HepG2 (cell line): ENCODE data around the gene COMMD4. TPM values are rescaled to one million over a fixed set of nuclear protein-coding genes. Genes with fewer than 3 reads are reported as not detected.

Experiments
- CREM ChIP-seq, 2 experiments: sonication (generic) in 1 of 2; formaldehyde crosslinking in 1 of 2; IDR thresholded peaks; 2 replicates each; pipeline versions ENCODE4 v1.4.0 to v1.6.1; 2016 to 2020; ENCODE audit warnings: antibody characterized with exemption in 1 of 2, mild to moderate bottlenecking in 1 of 2, missing genetic modification reagents in 1 of 2
- FOXP1 ChIP-seq, 2 experiments: fragments of 450-650 bp in 1 of 2; IDR thresholded peaks; 2 replicates each; pipeline ENCODE4 v1.6.1; 2017 to 2018; ENCODE audit warnings: antibody characterized with exemption in 1 of 2
- HNRNPK ChIP-seq: fragments of 200-400 bp; formaldehyde crosslinking; IDR thresholded peaks from 2 replicates; pipeline ENCODE4 v1.6.1; 2018; ENCODE audit warnings: low read length, low read depth, moderate library complexity, mild to moderate bottlenecking; ENCODE audit not compliant: poor library complexity, severe bottlenecking
- KDM5A ChIP-seq: fragments of 200-600 bp; sonication (generic); IDR thresholded peaks from 2 replicates; pipeline ENCODE4 v1.7.0; 2018; ENCODE audit warnings: antibody characterized with exemption, mild to moderate bottlenecking, low read length, borderline replicate concordance
- NFIB ChIP-seq: sonication (generic); formaldehyde crosslinking; IDR thresholded peaks from 2 replicates; pipeline ENCODE4 v1.9.0; 2021; ENCODE audit warnings: missing genetic modification reagents, mild to moderate bottlenecking, borderline replicate concordance
- ZNF441 ChIP-seq: sonication (generic); formaldehyde crosslinking; IDR thresholded peaks from 2 replicates; pipeline ENCODE4 v1.7.0; 2021; ENCODE audit warnings: missing genetic modification reagents, borderline replicate concordance
- ZNF567 ChIP-seq: sonication (generic); formaldehyde crosslinking; IDR thresholded peaks from 2 replicates; pipeline ENCODE4 v1.8.1; 2023; ENCODE audit warnings: mild to moderate bottlenecking, missing genetic modification reagents, borderline replicate concordance
- ZNF678 ChIP-seq: sonication (generic); formaldehyde crosslinking; IDR thresholded peaks from 2 replicates; pipeline ENCODE4 v1.4.0; 2020; ENCODE audit warnings: mild to moderate bottlenecking, missing genetic modification reagents
- polyA plus RNA-seq, 8 experiments: library from polyadenylated mRNA; depleted of rRNA in 3 of 8; stranded (reverse) in 7 of 8; unstranded in 1 of 8; fragments of >200 nt; fragmentation: Illumina TruSeq in 4 of 8; extraction: Trizol in 4 of 8; gene quantifications; 2 replicates each; pipeline versions ENCODE4 v1.2.1 to v1.2.3, GENCODE V29; 2011 to 2016; ENCODE audit warnings: low read depth in 4 of 8, missing spikeins in 1 of 8, mixed read lengths in 1 of 8; ENCODE audit not compliant: insufficient read depth in 1 of 8
- total RNA-seq, 5 experiments: library from RNA; depleted of rRNA; stranded (reverse); fragments of >200 nt; fragmentation: Illumina TruSeq; extraction: Trizol; gene quantifications; 2 replicates each; pipeline ENCODE4 v1.2.3, GENCODE V29; 2016; ENCODE audit warnings: low read depth in 1 of 5
- TF ChIP-seq, protein P1 (sequence below): sonication (generic); formaldehyde crosslinking; IDR thresholded peaks from 2 replicates; pipeline ENCODE4 v1.4.0; 2020; ENCODE audit warnings: missing genetic modification reagents, borderline replicate concordance
- TF ChIP-seq, protein P2 (sequence below): sonication (generic); formaldehyde crosslinking; IDR thresholded peaks from one replicate; pipeline ENCODE4 v1.5.1; 2020; ENCODE audit warnings: mild to moderate bottlenecking, missing genetic modification reagents; ENCODE audit errors: not compliant biosample characterization
- TF ChIP-seq, protein P3 (sequence below): IDR thresholded peaks from 2 replicates; pipeline ENCODE4 v1.4.0; 2020; ENCODE audit warnings: mild to moderate bottlenecking, missing genetic modification reagents

COMMD4 gene
- total and polyA plus RNA-seq, 2 of the 13 experiments (the other 11 are each of a cell fraction or from before 2014, with no cell fraction given): 45.8 to 89.9 TPM

DNA sequence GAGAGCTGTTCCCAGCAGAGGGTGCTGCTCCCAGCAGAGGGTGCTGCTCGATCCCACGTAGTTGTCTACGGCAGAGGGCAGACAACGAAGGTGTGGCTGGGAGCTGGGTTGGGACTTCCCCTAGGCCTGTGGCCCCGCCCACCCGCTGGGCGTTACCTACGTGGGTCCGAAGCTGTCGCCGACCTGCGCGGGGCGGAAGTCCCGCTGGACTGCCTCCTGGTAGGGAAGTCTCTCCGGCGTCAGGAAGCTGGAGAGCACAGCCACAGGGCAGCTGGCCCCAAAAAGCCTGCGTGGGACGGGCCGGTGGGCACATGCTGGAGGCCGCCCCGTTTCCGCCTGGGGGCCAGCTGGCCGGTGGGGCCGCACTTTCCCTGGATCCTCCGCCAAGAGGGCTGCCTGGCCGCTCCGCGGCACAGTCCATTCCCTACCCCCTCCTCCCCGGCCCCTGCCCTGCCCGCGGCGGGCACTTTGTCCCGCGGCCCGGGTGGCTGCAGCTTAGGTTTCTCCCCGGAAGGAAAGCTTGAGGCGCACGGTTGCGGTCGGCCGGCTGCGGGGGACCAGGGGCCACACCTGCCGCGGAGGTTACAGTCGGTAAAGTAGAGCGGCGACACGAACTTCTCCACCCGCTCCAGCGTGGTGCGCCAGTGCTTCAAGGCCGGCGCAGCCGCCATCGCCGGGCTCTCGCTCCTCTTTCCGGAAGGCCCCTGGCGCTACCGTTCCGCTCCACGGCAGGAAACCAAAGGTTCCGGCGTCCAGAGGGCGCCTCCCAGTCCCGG lies 32.2 kb downstream of the COMMD4 start, which contains the start of gene MAN2C1 (continued):
- TF ChIP-seq, protein P1, sequence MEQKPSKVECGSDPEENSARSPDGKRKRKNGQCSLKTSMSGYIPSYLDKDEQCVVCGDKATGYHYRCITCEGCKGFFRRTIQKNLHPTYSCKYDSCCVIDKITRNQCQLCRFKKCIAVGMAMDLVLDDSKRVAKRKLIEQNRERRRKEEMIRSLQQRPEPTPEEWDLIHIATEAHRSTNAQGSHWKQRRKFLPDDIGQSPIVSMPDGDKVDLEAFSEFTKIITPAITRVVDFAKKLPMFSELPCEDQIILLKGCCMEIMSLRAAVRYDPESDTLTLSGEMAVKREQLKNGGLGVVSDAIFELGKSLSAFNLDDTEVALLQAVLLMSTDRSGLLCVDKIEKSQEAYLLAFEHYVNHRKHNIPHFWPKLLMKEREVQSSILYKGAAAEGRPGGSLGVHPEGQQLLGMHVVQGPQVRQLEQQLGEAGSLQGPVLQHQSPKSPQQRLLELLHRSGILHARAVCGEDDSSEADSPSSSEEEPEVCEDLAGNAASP (CRISPR knock-in tag): peak; percentile 60; the same call in 1 of the 2 replicates
- TF ChIP-seq KDM5A: peak; percentile 93
- no peak; the same call in 1 of the 2 replicates for TF ChIP-seq ZNF567
- TF ChIP-seq ZNF441 (CRISPR knock-in tag): no peak; the same call in 1 of the 2 replicates
- TF ChIP-seq CREM (IDR thresholded peaks at IDR 0.05): peak; percentile 41
- no peak for TF ChIP-seq CREM (CRISPR knock-in tag; IDR thresholded peaks at IDR 0.05)
- no peak for TF ChIP-seq NFIB (CRISPR knock-in tag)
- TF ChIP-seq HNRNPK: peak; percentile 90
- no peak for TF ChIP-seq ZNF678 (CRISPR knock-in tag)
- TF ChIP-seq, protein P2, sequence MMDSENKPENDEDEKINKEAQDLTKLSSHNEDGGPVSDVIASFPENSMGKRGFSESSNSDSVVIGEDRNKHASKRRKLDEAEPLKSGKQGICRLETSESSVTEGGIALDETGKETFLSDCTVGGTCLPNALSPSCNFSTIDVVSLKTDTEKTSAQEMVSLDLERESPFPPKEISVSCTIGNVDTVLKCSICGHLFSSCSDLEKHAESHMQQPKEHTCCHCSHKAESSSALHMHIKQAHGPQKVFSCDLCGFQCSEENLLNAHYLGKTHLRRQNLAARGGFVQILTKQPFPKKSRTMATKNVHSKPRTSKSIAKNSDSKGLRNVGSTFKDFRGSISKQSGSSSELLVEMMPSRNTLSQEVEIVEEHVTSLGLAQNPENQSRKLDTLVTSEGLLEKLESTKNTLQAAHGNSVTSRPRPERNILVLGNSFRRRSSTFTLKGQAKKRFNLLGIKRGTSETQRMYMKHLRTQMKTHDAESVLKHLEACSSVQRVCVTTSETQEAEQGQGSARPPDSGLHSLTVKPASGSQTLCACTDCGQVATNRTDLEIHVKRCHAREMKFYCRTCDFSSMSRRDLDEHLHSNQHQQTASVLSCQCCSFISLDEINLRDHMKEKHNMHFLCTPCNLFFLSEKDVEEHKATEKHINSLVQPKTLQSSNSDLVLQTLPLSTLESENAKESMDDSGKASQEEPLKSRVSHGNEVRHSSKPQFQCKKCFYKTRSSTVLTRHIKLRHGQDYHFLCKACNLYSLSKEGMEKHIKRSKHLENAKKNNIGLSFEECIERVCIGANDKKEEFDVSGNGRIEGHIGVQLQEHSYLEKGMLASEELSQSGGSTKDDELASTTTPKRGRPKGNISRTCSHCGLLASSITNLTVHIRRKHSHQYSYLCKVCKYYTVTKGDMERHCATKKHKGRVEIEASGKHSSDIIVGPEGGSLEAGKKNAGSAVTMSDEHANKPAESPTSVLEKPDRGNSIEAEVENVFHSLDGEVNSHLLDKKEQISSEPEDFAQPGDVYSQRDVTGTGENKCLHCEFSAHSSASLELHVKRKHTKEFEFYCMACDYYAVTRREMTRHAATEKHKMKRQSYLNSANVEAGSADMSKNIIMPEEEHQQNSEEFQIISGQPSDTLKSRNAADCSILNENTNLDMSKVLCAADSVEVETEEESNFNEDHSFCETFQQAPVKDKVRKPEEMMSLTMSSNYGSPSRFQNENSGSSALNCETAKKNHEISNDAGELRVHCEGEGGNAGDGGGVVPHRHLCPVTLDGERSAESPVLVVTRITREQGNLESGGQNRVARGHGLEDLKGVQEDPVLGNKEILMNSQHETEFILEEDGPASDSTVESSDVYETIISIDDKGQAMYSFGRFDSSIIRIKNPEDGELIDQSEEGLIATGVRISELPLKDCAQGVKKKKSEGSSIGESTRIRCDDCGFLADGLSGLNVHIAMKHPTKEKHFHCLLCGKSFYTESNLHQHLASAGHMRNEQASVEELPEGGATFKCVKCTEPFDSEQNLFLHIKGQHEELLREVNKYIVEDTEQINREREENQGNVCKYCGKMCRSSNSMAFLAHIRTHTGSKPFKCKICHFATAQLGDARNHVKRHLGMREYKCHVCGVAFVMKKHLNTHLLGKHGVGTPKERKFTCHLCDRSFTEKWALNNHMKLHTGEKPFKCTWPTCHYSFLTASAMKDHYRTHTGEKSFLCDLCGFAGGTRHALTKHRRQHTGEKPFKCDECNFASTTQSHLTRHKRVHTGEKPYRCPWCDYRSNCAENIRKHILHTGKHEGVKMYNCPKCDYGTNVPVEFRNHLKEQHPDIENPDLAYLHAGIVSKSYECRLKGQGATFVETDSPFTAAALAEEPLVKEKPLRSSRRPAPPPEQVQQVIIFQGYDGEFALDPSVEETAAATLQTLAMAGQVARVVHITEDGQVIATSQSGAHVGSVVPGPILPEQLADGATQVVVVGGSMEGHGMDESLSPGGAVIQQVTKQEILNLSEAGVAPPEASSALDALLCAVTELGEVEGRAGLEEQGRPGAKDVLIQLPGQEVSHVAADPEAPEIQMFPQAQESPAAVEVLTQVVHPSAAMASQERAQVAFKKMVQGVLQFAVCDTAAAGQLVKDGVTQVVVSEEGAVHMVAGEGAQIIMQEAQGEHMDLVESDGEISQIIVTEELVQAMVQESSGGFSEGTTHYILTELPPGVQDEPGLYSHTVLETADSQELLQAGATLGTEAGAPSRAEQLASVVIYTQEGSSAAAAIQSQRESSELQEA (CRISPR knock-in tag): peak; percentile 63
- TF ChIP-seq, protein P3, sequence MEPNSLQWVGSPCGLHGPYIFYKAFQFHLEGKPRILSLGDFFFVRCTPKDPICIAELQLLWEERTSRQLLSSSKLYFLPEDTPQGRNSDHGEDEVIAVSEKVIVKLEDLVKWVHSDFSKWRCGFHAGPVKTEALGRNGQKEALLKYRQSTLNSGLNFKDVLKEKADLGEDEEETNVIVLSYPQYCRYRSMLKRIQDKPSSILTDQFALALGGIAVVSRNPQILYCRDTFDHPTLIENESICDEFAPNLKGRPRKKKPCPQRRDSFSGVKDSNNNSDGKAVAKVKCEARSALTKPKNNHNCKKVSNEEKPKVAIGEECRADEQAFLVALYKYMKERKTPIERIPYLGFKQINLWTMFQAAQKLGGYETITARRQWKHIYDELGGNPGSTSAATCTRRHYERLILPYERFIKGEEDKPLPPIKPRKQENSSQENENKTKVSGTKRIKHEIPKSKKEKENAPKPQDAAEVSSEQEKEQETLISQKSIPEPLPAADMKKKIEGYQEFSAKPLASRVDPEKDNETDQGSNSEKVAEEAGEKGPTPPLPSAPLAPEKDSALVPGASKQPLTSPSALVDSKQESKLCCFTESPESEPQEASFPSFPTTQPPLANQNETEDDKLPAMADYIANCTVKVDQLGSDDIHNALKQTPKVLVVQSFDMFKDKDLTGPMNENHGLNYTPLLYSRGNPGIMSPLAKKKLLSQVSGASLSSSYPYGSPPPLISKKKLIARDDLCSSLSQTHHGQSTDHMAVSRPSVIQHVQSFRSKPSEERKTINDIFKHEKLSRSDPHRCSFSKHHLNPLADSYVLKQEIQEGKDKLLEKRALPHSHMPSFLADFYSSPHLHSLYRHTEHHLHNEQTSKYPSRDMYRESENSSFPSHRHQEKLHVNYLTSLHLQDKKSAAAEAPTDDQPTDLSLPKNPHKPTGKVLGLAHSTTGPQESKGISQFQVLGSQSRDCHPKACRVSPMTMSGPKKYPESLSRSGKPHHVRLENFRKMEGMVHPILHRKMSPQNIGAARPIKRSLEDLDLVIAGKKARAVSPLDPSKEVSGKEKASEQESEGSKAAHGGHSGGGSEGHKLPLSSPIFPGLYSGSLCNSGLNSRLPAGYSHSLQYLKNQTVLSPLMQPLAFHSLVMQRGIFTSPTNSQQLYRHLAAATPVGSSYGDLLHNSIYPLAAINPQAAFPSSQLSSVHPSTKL (CRISPR knock-in tag): peak; percentile 63
- no peak for TF ChIP-seq FOXP1 (IDR thresholded peaks at IDR 0.05)
- TF ChIP-seq FOXP1 (CRISPR knock-in tag; IDR thresholded peaks at IDR 0.05): peak; percentile 34
